Retina (tissue), 1 donor: ENCODE measurements around the gene TMEM132C.
"Not testable (repeated sequence)": the region's sequence is repeated elsewhere in the genome, so short reads cannot be mapped to it uniquely, and the experiment has no call there.

Experiments used
- DNase-seq: peaks from one replicate; pipeline ENCODE4 v3.0.0-alpha.2; 2016

The TMEM132C gene

DNA sequence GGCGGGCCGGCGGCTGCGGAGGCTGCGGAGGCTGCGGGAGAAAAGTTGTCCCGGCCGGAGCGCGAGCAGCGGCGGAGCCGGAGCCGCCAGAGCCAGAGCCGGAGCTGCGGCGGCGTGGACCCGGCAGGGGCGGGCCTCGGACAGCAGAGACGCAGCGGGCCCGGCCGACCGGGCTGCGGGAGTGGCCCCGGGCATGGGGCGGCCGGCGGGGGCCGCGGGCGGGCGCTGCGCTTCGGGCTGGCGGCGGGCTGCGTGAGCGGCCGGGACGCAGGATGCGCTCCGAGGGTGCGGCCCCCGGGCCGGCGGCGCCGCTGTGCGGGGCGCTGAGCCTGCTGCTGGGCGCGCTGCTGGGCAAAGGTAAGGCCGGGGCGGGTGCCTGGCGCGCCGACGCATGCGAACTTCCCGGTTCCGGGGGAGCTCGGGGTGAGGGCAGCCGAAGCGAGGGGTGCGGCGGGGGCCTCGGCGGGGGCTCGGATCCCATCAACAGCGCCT, at the start of gene TMEM132C:
TSS of gene TMEM132C (plus strand) at position 40 of the 492 bp plus-strand sequence. CDS start at position 273, 233 bp downstream.
- no peak for DNase-seq

DNA sequence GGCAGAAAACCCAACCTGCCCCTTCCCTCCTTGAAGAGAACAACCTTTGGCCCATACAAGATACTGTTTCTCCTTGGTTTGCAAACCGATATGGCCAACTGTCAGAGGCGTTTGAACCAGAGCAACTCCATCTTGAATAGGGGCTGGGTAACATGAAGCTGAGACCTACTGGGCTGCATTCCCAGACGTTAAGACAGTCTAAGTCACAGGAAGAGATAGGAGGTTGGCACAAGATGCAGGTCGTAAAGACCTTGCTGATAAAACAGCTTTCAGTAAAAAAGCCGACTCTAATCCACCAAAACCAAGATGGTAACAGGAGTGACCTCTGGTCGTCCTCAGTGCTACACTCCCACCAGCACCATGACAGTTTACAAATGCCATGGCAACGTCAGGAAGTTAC, 42.7 kb upstream of the TMEM132C start:
- no peak for DNase-seq

DNA sequence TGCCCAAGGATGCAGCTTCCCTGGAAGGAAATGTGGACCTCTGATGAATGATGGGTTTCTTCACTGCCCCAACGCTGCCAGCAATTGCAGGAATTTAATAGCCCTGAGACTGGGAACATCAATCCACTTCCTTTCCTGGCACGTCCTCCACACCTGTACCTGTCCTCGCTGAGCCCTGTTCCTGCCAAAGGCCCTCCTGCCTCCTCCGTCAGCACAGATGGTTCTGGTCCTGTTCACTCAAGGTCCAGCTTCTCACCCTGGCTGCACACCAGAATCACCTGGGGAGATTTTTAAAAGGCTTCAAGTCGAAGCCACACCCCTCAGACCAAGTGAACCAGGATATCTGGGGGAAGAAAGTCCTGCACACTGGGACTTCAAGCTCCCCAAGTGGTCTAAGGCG, 38.4 kb upstream of the TMEM132C start:
- no peak for DNase-seq

- no peak for DNase-seq
Observed at GRCh38 chr12:128235635-128236417, 31.1 kb upstream of the TMEM132C start.

GRCh38 chr12:128236525-128236924, 30.4 kb upstream of the TMEM132C start:
- no peak for DNase-seq

GRCh38 chr12:128240745-128241144, 26.2 kb upstream of the TMEM132C start:
- no peak for DNase-seq

DNA sequence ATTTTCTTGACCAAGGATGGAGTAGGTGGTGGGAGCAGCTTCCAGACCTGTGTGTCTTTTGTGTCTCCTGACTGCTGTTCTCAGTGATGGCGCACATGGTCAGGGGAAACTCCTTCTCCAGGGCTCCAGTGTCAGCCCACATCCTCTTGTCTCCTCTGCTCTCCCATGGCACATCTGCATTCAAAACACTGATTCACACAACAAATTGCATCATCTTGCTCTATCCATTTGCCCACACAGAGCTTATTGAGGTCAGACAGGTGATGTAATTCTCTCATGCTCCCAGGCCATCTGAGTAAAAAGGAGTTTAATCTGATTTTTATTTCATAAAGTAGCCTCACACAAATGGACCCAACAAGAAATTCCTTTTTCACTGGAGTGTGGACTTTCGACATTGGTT, 21.8 kb upstream of the TMEM132C start:
- no peak for DNase-seq

DNA sequence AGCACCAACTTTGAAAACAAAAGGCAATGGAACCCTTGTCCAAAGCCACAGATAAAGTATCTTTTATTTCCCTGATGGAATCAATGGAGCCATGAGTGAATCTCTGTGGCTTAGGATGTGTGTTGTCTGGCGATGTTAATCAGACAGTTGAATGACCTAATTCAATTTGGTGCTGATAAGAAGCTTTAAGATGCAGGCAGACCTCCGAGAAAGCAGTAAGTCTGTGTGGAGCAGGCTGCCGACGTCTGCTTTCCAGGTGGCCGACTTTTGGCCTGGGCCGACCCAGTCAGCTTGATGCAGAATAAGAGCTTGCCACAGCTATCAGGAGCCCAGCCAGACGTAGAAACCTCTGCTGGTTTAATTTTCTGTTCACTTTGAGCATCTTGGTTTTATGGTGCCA, 21.1 kb upstream of the TMEM132C start:
- no peak for DNase-seq

DNA sequence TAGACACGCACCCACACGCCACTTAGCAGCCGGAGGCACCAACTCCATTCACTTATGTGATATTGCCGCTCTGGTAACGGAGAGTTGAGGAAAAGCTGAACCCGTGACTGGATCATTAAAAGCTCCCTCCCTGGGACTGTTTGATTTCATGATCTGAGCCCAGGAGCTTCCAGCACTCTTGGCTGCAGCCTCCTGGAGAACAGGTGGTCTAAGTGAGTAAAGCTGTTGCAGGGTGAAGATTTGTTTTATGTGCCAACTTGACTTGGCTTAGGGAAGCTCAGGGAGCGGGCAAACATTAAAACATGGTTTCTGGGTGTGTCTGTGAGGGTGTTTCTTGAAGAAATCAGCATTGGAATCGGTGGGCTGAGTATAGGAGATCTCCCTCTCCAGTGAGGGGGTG, 16.9 kb upstream of the TMEM132C start:
- DNase-seq: no peak

GRCh38 chr12:128253829-128254228, 13.1 kb upstream of the TMEM132C start:
- not testable (repeated sequence) for DNase-seq

GRCh38 chr12:128258866-128259555, 8.0 kb upstream of the TMEM132C start:
- DNase-seq: no peak

DNA sequence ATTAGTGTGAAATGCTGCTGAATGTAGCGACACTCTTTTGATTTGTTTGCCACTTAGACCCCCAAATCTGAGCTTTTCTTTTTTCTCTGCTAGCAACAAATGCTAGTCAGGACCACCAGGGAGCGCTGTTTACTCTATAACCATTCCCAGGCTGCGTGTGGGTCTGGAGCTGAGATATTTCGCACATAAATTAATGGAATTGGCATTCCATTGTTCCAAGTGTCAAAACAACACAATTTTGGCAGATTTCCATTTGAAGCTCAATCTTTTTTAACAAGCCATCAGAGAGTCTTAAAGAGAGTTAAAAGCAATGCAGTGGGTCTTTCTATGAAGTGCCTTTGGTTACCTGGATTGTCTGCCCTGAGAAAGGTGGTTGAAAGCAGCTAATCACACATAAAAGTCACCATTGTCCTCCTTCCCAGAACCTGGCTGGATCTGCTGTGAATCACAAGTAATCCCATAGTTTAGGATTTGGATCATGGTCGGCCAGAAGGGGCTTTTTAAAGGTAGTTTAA, 7.4 kb upstream of the TMEM132C start:
- peak; percentile 80 for DNase-seq

DNA sequence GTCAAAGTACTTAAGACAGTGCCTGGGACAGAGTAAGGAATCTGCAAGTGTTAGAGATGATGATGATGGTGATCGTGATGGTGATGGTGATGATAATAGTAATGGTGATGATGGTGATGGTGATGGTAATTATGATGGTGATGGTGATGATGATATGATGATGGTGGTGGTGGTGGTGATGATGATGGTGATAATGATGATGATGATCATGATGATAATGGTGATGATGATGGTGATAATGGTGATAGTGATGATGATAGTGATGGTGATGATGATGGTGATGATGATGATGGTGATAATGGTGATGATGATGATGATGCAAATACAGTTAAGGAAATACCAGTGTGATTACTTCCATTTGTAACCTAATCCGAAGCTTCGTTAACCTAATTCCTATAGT, 5.2 kb upstream of the TMEM132C start:
- no peak for DNase-seq

- no peak for DNase-seq
Observed at GRCh38 chr12:128265566-128265965, 1.4 kb upstream of the TMEM132C start.

- no peak for DNase-seq
Observed at GRCh38 chr12:128266086-128266485, 884 bp upstream of the TMEM132C start.

- peak; percentile 71 for DNase-seq
Observed at GRCh38 chr12:128266541-128267130, 334 bp upstream of the TMEM132C start.

DNA sequence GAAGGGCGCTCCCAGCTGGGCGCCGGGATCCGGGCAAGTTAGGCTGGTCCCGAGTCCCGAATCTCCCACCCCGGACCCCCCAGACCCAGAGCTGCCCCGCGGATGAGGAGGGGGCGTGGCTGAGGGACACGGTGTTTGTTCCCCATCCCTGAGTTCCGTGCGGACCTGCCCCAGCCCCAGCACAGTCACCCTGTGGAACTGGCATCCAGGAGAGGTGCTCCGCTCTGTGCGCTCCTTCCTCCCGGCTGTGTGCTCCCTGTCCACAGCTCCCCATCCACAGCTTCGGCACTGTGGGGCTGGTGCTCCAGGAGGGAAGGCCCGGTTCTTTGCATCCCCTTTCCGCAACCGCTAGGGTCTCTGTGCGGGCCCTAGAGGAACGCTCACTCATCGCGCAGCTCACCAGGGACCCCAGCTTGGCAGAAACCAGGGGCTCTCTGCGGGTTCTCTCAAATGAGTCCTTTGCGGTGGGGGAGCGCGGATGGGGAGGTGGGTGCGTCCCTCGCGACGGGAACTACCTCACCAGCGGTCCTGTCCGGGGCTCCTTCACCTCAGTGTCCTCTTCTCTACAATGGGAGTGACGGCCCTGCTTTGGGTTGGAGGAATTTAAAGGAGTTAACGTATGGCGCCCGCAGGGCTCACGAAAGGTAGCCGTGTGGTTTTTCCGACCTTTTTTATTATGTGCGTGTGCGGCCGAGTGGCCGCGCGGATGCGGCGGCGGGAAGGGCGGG, 845 bp downstream of the TMEM132C start:
- peak; percentile 58 for DNase-seq

- peak; percentile 58 for DNase-seq
Observed at GRCh38 chr12:128268379-128268995, 1.5 kb downstream of the TMEM132C start.

DNA sequence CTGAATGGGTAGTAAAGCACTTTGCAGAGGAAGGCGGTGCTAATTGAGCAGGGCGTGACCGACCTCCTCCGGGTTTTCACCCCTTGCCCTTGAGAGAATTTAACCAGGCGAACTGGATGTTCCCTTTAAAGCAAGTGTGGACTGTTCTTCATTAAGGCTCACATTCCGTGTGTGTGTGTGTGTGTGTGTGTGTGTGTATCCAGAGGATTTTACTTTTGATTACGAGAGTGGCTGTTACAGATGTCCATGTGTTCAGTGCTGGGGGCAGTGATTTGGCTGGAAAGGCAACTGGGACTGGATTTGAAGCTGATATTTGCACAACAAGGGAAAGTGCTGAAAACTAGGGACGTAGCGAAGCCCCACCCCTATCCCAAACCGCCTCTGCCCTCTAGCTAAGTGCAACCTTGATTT, 2.2 kb downstream of the TMEM132C start:
- peak; percentile 40 for DNase-seq

GRCh38 chr12:128276471-128276870, 9.5 kb downstream of the TMEM132C start:
- DNase-seq: no peak

- no peak for DNase-seq
Observed at GRCh38 chr12:128286970-128287369, 20.0 kb downstream of the TMEM132C start.

DNA sequence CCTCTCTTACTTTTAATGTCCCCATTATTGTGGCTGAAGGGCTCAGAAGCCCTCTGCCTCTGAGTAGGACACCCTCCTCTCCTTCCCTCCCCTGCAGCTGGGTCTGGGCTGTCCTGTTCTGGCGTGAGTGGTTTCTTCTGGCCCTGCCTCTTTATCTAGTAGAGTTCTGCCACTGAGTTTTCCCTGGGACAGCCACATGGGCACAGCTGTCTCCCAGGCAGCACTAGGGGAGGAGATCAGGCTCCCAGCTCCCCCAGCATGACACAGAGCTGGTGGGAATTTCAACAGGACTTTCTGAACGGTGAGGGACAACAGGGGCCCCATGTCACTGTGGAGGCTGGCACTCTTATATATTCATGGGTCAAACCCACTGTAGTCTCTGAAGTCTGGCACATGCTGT, 21.4 kb downstream of the TMEM132C start:
- no peak for DNase-seq
